Left lung (tissue), 10 donors: ENCODE results near the gene EXD3. TPM values are rescaled to one million over a fixed set of nuclear protein-coding genes. Genes with fewer than 3 reads are reported as not detected.

Experiments used
- ATAC-seq: fragments of 200-7000 bp; cut with Tn5 transposase; one replicate; pipeline ENCODE4 v1.9.1; 2020; ENCODE audit warnings: moderate library complexity
- DNase-seq, 4 donors: peaks; one replicate each; pipeline ENCODE4 v3.0.0-alpha.2; 2013 to 2020
- H3K27ac ChIP-seq, 2 donors: fragments of 200-600 bp; sonication (generic) in 1 of 2; one replicate each; pipeline versions ENCODE4 v1.5.0 to v1.8.0; 2020 to 2021
- H3K27me3 ChIP-seq, 2 donors: fragments of 200-600 bp; sonication (generic) in 1 of 2; one replicate each; pipeline versions ENCODE4 v1.5.0 to v1.8.0; 2020 to 2021
- H3K36me3 ChIP-seq, 2 donors: fragments of 200-600 bp; sonication (generic) in 1 of 2; one replicate each; pipeline versions ENCODE4 v1.5.0 to v1.8.0; 2020 to 2021
- H3K4me1 ChIP-seq, 2 donors: fragments of 200-600 bp; one replicate each; pipeline ENCODE4 v1.8.0; 2021
- H3K4me3 ChIP-seq, 2 donors: fragments of 200-600 bp; sonication (generic) in 1 of 2; one replicate each; pipeline versions ENCODE4 v1.5.0 to v1.8.0; 2020 to 2021; ENCODE audit warnings: mild to moderate bottlenecking in 1 of 2
- H3K9me3 ChIP-seq, 2 donors: fragments of 200-600 bp; sonication (generic) in 1 of 2; one replicate each; pipeline versions ENCODE4 v1.5.0 to v1.8.0; 2020 to 2021
- CTCF ChIP-seq, 2 donors: fragments of 200-600 bp; sonication (generic) in 1 of 2; IDR thresholded peaks; one replicate each; pipeline versions ENCODE4 v1.5.0 to v1.8.0; 2021; ENCODE audit warnings: antibody characterized with exemption in 2 of 2
- intact Hi-C, 2 donors: fragments of 100-400 bp; cut with DNase I; formaldehyde crosslinking; loops; one replicate each; pipeline versions ENCODE4 v1.11.2 to v1.14.2; 2022
- polyA plus RNA-seq, 6 donors: library from polyadenylated mRNA; unstranded; fragments of 120-200 nt; gene quantifications; one replicate each; pipeline ENCODE4 v1.2.1, GENCODE V29; 2013; ENCODE audit not compliant: insufficient read length in 6 of 6
- total RNA-seq, 2 donors: library from RNA; stranded (reverse); fragmentation: NEBNext Ultra II Directional; extraction: Animal tissue kit (Norgen Biotek cat#: 25700); gene quantifications; one replicate each; pipeline ENCODE4 v1.2.1, GENCODE V29; 2021
- donor health status: DM: no; HTN: yes; CAD: no.
- donor health status: DM: no; HTN: no; CAD: no.

Gene EXD3
- total and polyA plus RNA-seq, 8 donors: 13.2 to 21.8 (median 16.6) TPM

GRCh38 chr9:137270929-137271695 is 151.8 kb downstream of the EXD3 start:
- Histone ChIP-seq H3K4me1 (peaks cover 24 to 51% of the 10 kb centered on the region in 2 donors), H3K9me3 (no peaks in the 10 kb centered on the region), H3K36me3 (peaks cover 0 to 60% of the 10 kb centered on the region in 2 donors), H3K4me3 (no peak overlapping the region), H3K27me3 (no peaks in the 10 kb centered on the region), H3K27ac (no peak overlapping the region)
- no peak for TF ChIP-seq CTCF (IDR thresholded peaks at IDR 0.05)
- intact Hi-C loops: no loop called here
- ATAC-seq (no peak), DNase-seq (peak in 1 of 4 donors; percentile 41)

- H3K27ac ChIP-seq: peak overlapping the region; percentile 67 to 69
- no peaks in the 10 kb centered on the region for H3K27me3 ChIP-seq
- TF ChIP-seq CTCF (IDR thresholded peaks at IDR 0.05): no peak
- no peak overlapping the region for H3K4me3 ChIP-seq
- peaks cover 0 to 78% of the 10 kb centered on the region in 2 donors for H3K36me3 ChIP-seq
- ATAC-seq: peak; percentile 85
- H3K9me3 ChIP-seq: no peaks in the 10 kb centered on the region
- intact Hi-C loops: no loop called here
- H3K4me1 ChIP-seq: peaks cover 22 to 39% of the 10 kb centered on the region in 2 donors
- DNase-seq: peak in 2 of 4 donors; percentile 76 to 86
Observed at GRCh38 chr9:137269231-137269772, 153.7 kb downstream of the EXD3 start.

- Histone ChIP-seq H3K27me3 (no peaks in the 10 kb centered on the region), H3K4me3 (no peak overlapping the region), H3K36me3 (peaks cover 0 to 84% of the 10 kb centered on the region in 2 donors), H3K4me1 (peaks cover 21 to 39% of the 10 kb centered on the region in 2 donors), H3K9me3 (no peaks in the 10 kb centered on the region), H3K27ac (peak overlapping the region; percentile 67 to 69)
- no peak for DNase-seq
- no peak for TF ChIP-seq CTCF (IDR thresholded peaks at IDR 0.05)
- intact Hi-C loops: no loop called here
- ATAC-seq: no peak
Observed at GRCh38 chr9:137268538-137269201, 154.3 kb downstream of the EXD3 start.

GRCh38 chr9:137267933-137268355 is 155.0 kb downstream of the EXD3 start:
- peak overlapping the region in 1 of 2 donors; percentile 67 for H3K27ac ChIP-seq
- H3K27me3 ChIP-seq: no peaks in the 10 kb centered on the region
- H3K9me3 ChIP-seq: no peaks in the 10 kb centered on the region
- peaks cover 21 to 39% of the 10 kb centered on the region in 2 donors for H3K4me1 ChIP-seq
- no peak for DNase-seq
- ATAC-seq: no peak
- H3K4me3 ChIP-seq: no peak overlapping the region
- no peak for TF ChIP-seq CTCF (IDR thresholded peaks at IDR 0.05)
- intact Hi-C loops: no loop called here
- peaks cover 0 to 83% of the 10 kb centered on the region in 2 donors for H3K36me3 ChIP-seq
